Measurements from ENCODE around the gene SLC6A11.

Gene SLC6A11

GRCh38 chr3:10918011-10918410 lies 102.0 kb downstream of the SLC6A11 start:
- no peaks in the 10 kb centered on the region for H3K36me3 ChIP-seq
- TF ChIP-seq CTCF (IDR thresholded peaks at IDR 0.05), result no peak
- intact Hi-C loops (cut with DNase I; ENCODE audit: low total_unique reads), result no loop called here
- no peak for DNase-seq
- H3K27me3 ChIP-seq, result peaks cover 0 to 18% of the 10 kb centered on the region in 2 donors
- no peak overlapping the region for H3K4me3 ChIP-seq
- no peak overlapping the region for H3K27ac ChIP-seq
- no peaks in the 10 kb centered on the region for H3K4me1 ChIP-seq
- peaks cover 0 to 3% (median 0%) of the 10 kb centered on the region in 3 donors for H3K9me3 ChIP-seq

- Histone ChIP-seq H3K9me3 (peaks cover 0 to 4% (median 3%) of the 10 kb centered on the region in 3 donors), H3K27me3 (peaks cover 0 to 16% of the 10 kb centered on the region in 2 donors), H3K4me1 (no peaks in the 10 kb centered on the region), H3K4me3 (no peak overlapping the region), H3K36me3 (no peaks in the 10 kb centered on the region), H3K27ac (no peak overlapping the region)
- intact Hi-C loops (cut with DNase I; ENCODE audit: low total_unique reads), result no loop called here
- TF ChIP-seq CTCF (IDR thresholded peaks at IDR 0.05), result no peak
- DNase-seq, result no peak
Observed at GRCh38 chr3:10919636-10920035, 103.6 kb downstream of the SLC6A11 start.

- no peak overlapping the region for H3K27ac ChIP-seq
- no peaks in the 10 kb centered on the region for H3K4me1 ChIP-seq
- H3K4me3 ChIP-seq, result no peak overlapping the region
- H3K9me3 ChIP-seq, result peaks cover 0 to 14% (median 3%) of the 10 kb centered on the region in 3 donors
- intact Hi-C loops (cut with DNase I; ENCODE audit: low total_unique reads), result no loop called here
- TF ChIP-seq CTCF (IDR thresholded peaks at IDR 0.05), result no peak
- H3K27me3 ChIP-seq, result no peaks in the 10 kb centered on the region
- peak in 1 of 2 donors; percentile 47 for DNase-seq
- H3K36me3 ChIP-seq, result no peaks in the 10 kb centered on the region
Observed at GRCh38 chr3:10925436-10926255, 109.6 kb downstream of the SLC6A11 start.

- no peaks in the 10 kb centered on the region for H3K27me3 ChIP-seq
- H3K27ac ChIP-seq, result no peak overlapping the region
- H3K4me3 ChIP-seq, result no peak overlapping the region
- peak in 1 of 2 donors; percentile 41 for DNase-seq
- TF ChIP-seq CTCF (IDR thresholded peaks at IDR 0.05), result no peak
- no peaks in the 10 kb centered on the region for H3K4me1 ChIP-seq
- peaks cover 0 to 14% (median 3%) of the 10 kb centered on the region in 3 donors for H3K9me3 ChIP-seq
- intact Hi-C loops (cut with DNase I; ENCODE audit: low total_unique reads), result no loop called here
- no peaks in the 10 kb centered on the region for H3K36me3 ChIP-seq
Observed at GRCh38 chr3:10926256-10926810, 110.3 kb downstream of the SLC6A11 start.

GRCh38 chr3:10926811-10927521 lies 110.9 kb downstream of the SLC6A11 start:
- DNase-seq, result peak; percentile 46 to 65
- H3K36me3 ChIP-seq, result no peaks in the 10 kb centered on the region
- no peak overlapping the region for H3K4me3 ChIP-seq
- intact Hi-C loops (cut with DNase I; ENCODE audit: low total_unique reads), result no loop called here
- no peaks in the 10 kb centered on the region for H3K4me1 ChIP-seq
- H3K9me3 ChIP-seq, result peaks cover 0 to 14% (median 1%) of the 10 kb centered on the region in 3 donors
- no peak overlapping the region for H3K27ac ChIP-seq
- H3K27me3 ChIP-seq, result no peaks in the 10 kb centered on the region
- no peak for TF ChIP-seq CTCF (IDR thresholded peaks at IDR 0.05)

All from tibial artery (tissue), 4 donors.